ENCODE data around the gene SH3BGR.
"Not testable (repeated sequence)": the region's sequence is repeated elsewhere in the genome, so short reads cannot be mapped to it uniquely, and the experiment has no call there.

SH3BGR gene

GRCh38 chr21:39451332-39452206 is at the start of gene SH3BGR:
Gene SH3BGR, plus strand, starts transcription at chr21:39451970. Its CDS starts 127 bp downstream, at chr21:39452097.
- peak within 1 kb of the TSS; percentile 69 for H3K27ac ChIP-seq
- no peak for DNase-seq (ENCODE audit: low read depth, low spot score)

- no peak overlapping the region for H3K27ac ChIP-seq
- no peak for DNase-seq (ENCODE audit: low read depth, low spot score)
These were observed 45.7 kb upstream of the SH3BGR start for GRCh38 chr21:39406065-39406464.

- not testable (repeated sequence) for H3K27ac ChIP-seq; DNase-seq (ENCODE audit: low read depth, low spot score)
These were observed 32.6 kb upstream of the SH3BGR start for GRCh38 chr21:39419204-39419603.

GRCh38 chr21:39422527-39423241 is 29.1 kb upstream of the SH3BGR start:
- H3K27ac ChIP-seq: no peak overlapping the region
- DNase-seq (ENCODE audit: low read depth, low spot score): no peak

- no peak overlapping the region for H3K27ac ChIP-seq
- DNase-seq (ENCODE audit: low read depth, low spot score): no peak
These were observed 22.3 kb upstream of the SH3BGR start for GRCh38 chr21:39429445-39429844.

- H3K27ac ChIP-seq: no peak overlapping the region
- no peak for DNase-seq (ENCODE audit: low read depth, low spot score)
These were observed 21.8 kb upstream of the SH3BGR start for GRCh38 chr21:39430016-39430415.

- no peak for DNase-seq (ENCODE audit: low read depth, low spot score)
- H3K27ac ChIP-seq: no peak overlapping the region
These were observed 21.3 kb upstream of the SH3BGR start for GRCh38 chr21:39430457-39430856.

GRCh38 chr21:39430954-39431353 is 20.8 kb upstream of the SH3BGR start:
- H3K27ac ChIP-seq: no peak overlapping the region
- DNase-seq (ENCODE audit: low read depth, low spot score): no peak

- no peak overlapping the region for H3K27ac ChIP-seq
- DNase-seq (ENCODE audit: low read depth, low spot score): no peak
These were observed 16.8 kb upstream of the SH3BGR start for GRCh38 chr21:39434950-39435349.

GRCh38 chr21:39439232-39439631 is 12.5 kb upstream of the SH3BGR start:
- no peak overlapping the region for H3K27ac ChIP-seq
- DNase-seq (ENCODE audit: low read depth, low spot score): no peak

- no peak overlapping the region for H3K27ac ChIP-seq
- DNase-seq (ENCODE audit: low read depth, low spot score): no peak
These were observed 10.0 kb upstream of the SH3BGR start for GRCh38 chr21:39441502-39442475.

GRCh38 chr21:39444421-39445180 is 7.2 kb upstream of the SH3BGR start:
- H3K27ac ChIP-seq: peak overlapping the region; percentile 66
- DNase-seq (ENCODE audit: low read depth, low spot score): no peak

- DNase-seq (ENCODE audit: low read depth, low spot score): peak; percentile 27
- peak within 1 kb of the TSS; percentile 66 for H3K27ac ChIP-seq
These were observed 6.2 kb upstream of the SH3BGR start, which contains the start of gene LCA5L for GRCh38 chr21:39445321-39446269. Gene LCA5L, minus strand, starts transcription at chr21:39445778. Its CDS starts 17,285 bp downstream, at chr21:39428493.

GRCh38 chr21:39447264-39447663 is 4.5 kb upstream of the SH3BGR start:
- H3K27ac ChIP-seq: no peak overlapping the region
- no peak for DNase-seq (ENCODE audit: low read depth, low spot score)

GRCh38 chr21:39452207-39452969 is 618 bp downstream of the SH3BGR start:
- DNase-seq (ENCODE audit: low read depth, low spot score): no peak

GRCh38 chr21:39452970-39453342 is 1.2 kb downstream of the SH3BGR start:
- no peak for DNase-seq (ENCODE audit: low read depth, low spot score)
- peak overlapping the region; percentile 69 for H3K27ac ChIP-seq

More at GRCh38 chr21:39452207-39452969, 618 bp downstream of the SH3BGR start:
- H3K27ac ChIP-seq: peak overlapping the region; percentile 69

GRCh38 chr21:39453571-39454179 is 1.9 kb downstream of the SH3BGR start:
- no peak for DNase-seq (ENCODE audit: low read depth, low spot score)
- H3K27ac ChIP-seq: no peak overlapping the region
